ENCODE measurements around the gene IL32. TPM values are rescaled to one million over a fixed set of nuclear protein-coding genes. Genes with fewer than 3 reads are reported as not detected.

The IL32 gene
- total and polyA plus RNA-seq, 2 of the 4 experiments (the other 2 are of a cell fraction) = 25.6 to 95.7 TPM

Small RNA genes lying within 50 kb of the gene (microRNA-seq; reads per million reads assigned to microRNA genes)
- not detected for gene RNU1-22P (ENCODE audit: insufficient read depth, insufficient read length)

Small RNA genes lying within 50 kb of the gene (small RNA-seq; reads per million reads assigned to genes)
- 0 to 4.8 (median 0.15) reads per million in 5 experiments for gene RNU1-22P

Other genes with a start within 250 kb of the IL32 start
- not detected in 2 replicates for gene PRSS21, start 248.4 kb upstream of the IL32 start, total RNA-seq (2012; rRNA removed)
- gene PRSS21, start 248.4 kb upstream of the IL32 start, polyA plus RNA-seq (2012; rRNA removed) = 0.21 and 0.47 TPM in 2 replicates
- gene ZG16B, start 235.3 kb upstream of the IL32 start, total RNA-seq (2012; rRNA removed) = 0.28 and 0.54 TPM in 2 replicates
- 0.46 and 0.65 TPM in 2 replicates for gene ZG16B, start 235.3 kb upstream of the IL32 start, polyA plus RNA-seq (2012; rRNA removed)
- gene PRSS22, start 207.5 kb upstream of the IL32 start, total RNA-seq (2012; rRNA removed) = not detected in 2 replicates
- gene PRSS22, start 207.5 kb upstream of the IL32 start, polyA plus RNA-seq (2012; rRNA removed) = not detected in 2 replicates
- gene FLYWCH2, start 182.4 kb upstream of the IL32 start, total RNA-seq (2012; rRNA removed) = 42.3 and 48.9 TPM in 2 replicates
- gene FLYWCH2, start 182.4 kb upstream of the IL32 start, polyA plus RNA-seq (2012; rRNA removed) = 66.3 and 77.2 TPM in 2 replicates
- 14.3 and 16.1 TPM in 2 replicates for gene FLYWCH1, start 153.7 kb upstream of the IL32 start, total RNA-seq (2012; rRNA removed)
- gene FLYWCH1, start 153.7 kb upstream of the IL32 start, polyA plus RNA-seq (2012; rRNA removed) = 25.2 and 32.3 TPM in 2 replicates
- not detected in 2 replicates for gene KREMEN2, start 101.4 kb upstream of the IL32 start, total RNA-seq (2012; rRNA removed)
- gene KREMEN2, start 101.4 kb upstream of the IL32 start, polyA plus RNA-seq (2012; rRNA removed) = 0.03 and 0.11 TPM in 2 replicates
- gene PAQR4, start 96.3 kb upstream of the IL32 start, total RNA-seq (2012; rRNA removed) = 2.2 TPM in 2 replicates
- 10.0 and 10.1 TPM in 2 replicates for gene PAQR4, start 96.3 kb upstream of the IL32 start, polyA plus RNA-seq (2012; rRNA removed)
- 1.8 and 2.8 TPM in 2 replicates for gene PKMYT1, start 85.2 kb upstream of the IL32 start, total RNA-seq (2012; rRNA removed)
- gene PKMYT1, start 85.2 kb upstream of the IL32 start, polyA plus RNA-seq (2012; rRNA removed) = 14.9 and 18.7 TPM in 2 replicates
- gene CLDN9, start 52.7 kb upstream of the IL32 start, total RNA-seq (2012; rRNA removed) = not detected in 2 replicates
- gene CLDN9, start 52.7 kb upstream of the IL32 start, polyA plus RNA-seq (2012; rRNA removed) = 0.05 TPM in 1 of 2 replicates, not detected in the other
- not detected in 2 replicates for gene CLDN6, start 47.5 kb upstream of the IL32 start, total RNA-seq (2012; rRNA removed)
- 0.07 and 0.14 TPM in 2 replicates for gene CLDN6, start 47.5 kb upstream of the IL32 start, polyA plus RNA-seq (2012; rRNA removed)
- gene TNFRSF12A, start 45.3 kb upstream of the IL32 start, total RNA-seq (2012; rRNA removed) = 103 and 118 TPM in 2 replicates
- 304 and 346 TPM in 2 replicates for gene TNFRSF12A, start 45.3 kb upstream of the IL32 start, polyA plus RNA-seq (2012; rRNA removed)
- 7.2 and 9.7 TPM in 2 replicates for gene HCFC1R1, start 41.7 kb upstream of the IL32 start, total RNA-seq (2012; rRNA removed)
- gene HCFC1R1, start 41.7 kb upstream of the IL32 start, polyA plus RNA-seq (2012; rRNA removed) = 57.9 and 121 TPM in 2 replicates
- 16.1 and 16.8 TPM in 2 replicates for gene THOC6, start 41.6 kb upstream of the IL32 start, total RNA-seq (2012; rRNA removed)
- gene THOC6, start 41.6 kb upstream of the IL32 start, polyA plus RNA-seq (2012; rRNA removed) = 23.1 and 26.0 TPM in 2 replicates
- gene BICDL2, start 28.7 kb upstream of the IL32 start, total RNA-seq (2012; rRNA removed) = under 0.01 and 0.18 TPM in 2 replicates
- 0.17 and 0.19 TPM in 2 replicates for gene BICDL2, start 28.7 kb upstream of the IL32 start, polyA plus RNA-seq (2012; rRNA removed)
- gene MMP25, start 19.1 kb upstream of the IL32 start, total RNA-seq (2012; rRNA removed) = not detected in 2 replicates
- gene MMP25, start 19.1 kb upstream of the IL32 start, polyA plus RNA-seq (2012; rRNA removed) = 0.07 TPM in 2 replicates
- not detected in 2 replicates for gene ZSCAN10, start 33.7 kb downstream of the IL32 start, total RNA-seq (2012; rRNA removed)
- gene ZSCAN10, start 33.7 kb downstream of the IL32 start, polyA plus RNA-seq (2012; rRNA removed) = not detected in 2 replicates
- 8.2 and 8.3 TPM in 2 replicates for gene ZNF205, start 46.9 kb downstream of the IL32 start, total RNA-seq (2012; rRNA removed)
- 12.7 and 14.5 TPM in 2 replicates for gene ZNF205, start 46.9 kb downstream of the IL32 start, polyA plus RNA-seq (2012; rRNA removed)
- 0.56 and 0.72 TPM in 2 replicates for gene ZNF213, start 69.4 kb downstream of the IL32 start, total RNA-seq (2012; rRNA removed)
- gene ZNF213, start 69.4 kb downstream of the IL32 start, polyA plus RNA-seq (2012; rRNA removed) = 4.0 and 4.1 TPM in 2 replicates
- gene OR1F1, start 122.6 kb downstream of the IL32 start, total RNA-seq (2012; rRNA removed) = not detected in 2 replicates
- gene OR1F1, start 122.6 kb downstream of the IL32 start, polyA plus RNA-seq (2012; rRNA removed) = 0.12 and 0.27 TPM in 2 replicates
- 7.5 and 8.3 TPM in 2 replicates for gene ZNF200, start 169.5 kb downstream of the IL32 start, total RNA-seq (2012; rRNA removed)
- 2.8 and 3.7 TPM in 2 replicates for gene ZNF200, start 169.5 kb downstream of the IL32 start, polyA plus RNA-seq (2012; rRNA removed)
- not detected in 2 replicates for gene MEFV, start 191.0 kb downstream of the IL32 start, total RNA-seq (2012; rRNA removed)
- gene MEFV, start 191.0 kb downstream of the IL32 start, polyA plus RNA-seq (2012; rRNA removed) = not detected in 2 replicates
- 36.1 and 40.3 TPM in 2 replicates for gene ZNF263, start 217.9 kb downstream of the IL32 start, total RNA-seq (2012; rRNA removed)
- gene ZNF263, start 217.9 kb downstream of the IL32 start, polyA plus RNA-seq (2012; rRNA removed) = 17.1 and 20.8 TPM in 2 replicates
- 2.7 and 3.9 TPM in 2 replicates for gene TIGD7, start 239.8 kb downstream of the IL32 start, total RNA-seq (2012; rRNA removed)
- 2.1 and 2.5 TPM in 2 replicates for gene TIGD7, start 239.8 kb downstream of the IL32 start, polyA plus RNA-seq (2012; rRNA removed)
- 15.4 and 17.8 TPM in 2 replicates for gene ZNF75A, start 239.9 kb downstream of the IL32 start, total RNA-seq (2012; rRNA removed)
- gene ZNF75A, start 239.9 kb downstream of the IL32 start, polyA plus RNA-seq (2012; rRNA removed) = 9.2 and 14.6 TPM in 2 replicates

All from IMR-90 (cell line).